Esophagus squamous epithelium (tissue), 5 donors: ENCODE results near the gene TSC22D3. TPM values are rescaled to one million over a fixed set of nuclear protein-coding genes. Genes with fewer than 3 reads are reported as not detected.
"Not testable (repeated sequence)": the region's sequence is repeated elsewhere in the genome, so short reads cannot be mapped to it uniquely, and the experiment has no call there.

Experiments
- DNase-seq: peaks from one replicate; lab custom pipeline; 2025; lab: John Stamatoyannopoulos, UW
- H3K27ac ChIP-seq, 4 donors: fragments of 200-600 bp; sonication (generic); one replicate each; pipeline ENCODE4 v1.5.1; 2016 to 2019; ENCODE audit warnings: mild to moderate bottlenecking in 1 of 4
- H3K27me3 ChIP-seq, 4 donors: fragments of 200-600 bp; sonication (generic); 1 replicate in 3 of 4; 2 replicates in 1 of 4; pipeline versions ENCODE4 v1.5.1 to v1.6.0; 2017 to 2021; ENCODE audit warnings: antibody characterized with exemption in 1 of 4
- H3K36me3 ChIP-seq, 3 donors: fragments of 200-600 bp; sonication (generic); one replicate each; pipeline ENCODE4 v1.5.1; 2016 to 2019
- H3K4me1 ChIP-seq, 3 donors: fragments of 200-600 bp; sonication (generic); one replicate each; pipeline ENCODE4 v1.5.1; 2017 to 2019
- H3K4me3 ChIP-seq, 4 donors: fragments of 200-600 bp; sonication (generic); 1 replicate in 3 of 4; 2 replicates in 1 of 4; pipeline ENCODE4 v1.5.1; 2016 to 2019; ENCODE audit warnings: mild to moderate bottlenecking in 2 of 4, moderate library complexity in 1 of 4
- H3K9me3 ChIP-seq, 3 donors: fragments of 200-600 bp; sonication (generic); one replicate each; pipeline ENCODE4 v1.5.1; 2016 to 2019
- POLR2A ChIP-seq, 4 donors: fragments of 450-650 bp; IDR thresholded peaks; one replicate each; pipeline ENCODE4 v1.6.1; 2017; ENCODE audit warnings: antibody characterized with exemption in 4 of 4, mild to moderate bottlenecking in 4 of 4, moderate library complexity in 3 of 4
- WGBS, 2 donors: methylation state at CpG; one replicate each; pipeline ENCODE4 v1.1.5; 2018; 5-methylcytosine and 5-hydroxymethylcytosine counted together
- intact Hi-C: fragments of 100-400 bp; cut with DNase I; formaldehyde crosslinking; loops from one replicate; pipeline ENCODE4 v1.15.0; 2022
- total RNA-seq, 4 donors: library from RNA; depleted of rRNA; stranded (reverse); fragments of >200 nt; gene quantifications; one replicate each; pipeline ENCODE4 v1.1.0, GENCODE V29; 2016
- TF ChIP-seq, protein P1 (sequence below), 6 experiments: fragments of 450-650 bp in 4 of 6; fragments of 200-600 bp in 2 of 6; sonication (generic) in 2 of 6; IDR thresholded peaks; one replicate each; pipeline ENCODE4 v1.5.1; 2016 to 2019; ENCODE audit warnings: antibody characterized with exemption in 6 of 6, mild to moderate bottlenecking in 4 of 6, moderate library complexity in 4 of 6
- donor health status: DM: yes; HTN: yes; CAD: no.

TSC22D3 gene
- total RNA-seq, 4 donors from 2014 or later = 50.2 to 558 (median 140) TPM

DNA sequence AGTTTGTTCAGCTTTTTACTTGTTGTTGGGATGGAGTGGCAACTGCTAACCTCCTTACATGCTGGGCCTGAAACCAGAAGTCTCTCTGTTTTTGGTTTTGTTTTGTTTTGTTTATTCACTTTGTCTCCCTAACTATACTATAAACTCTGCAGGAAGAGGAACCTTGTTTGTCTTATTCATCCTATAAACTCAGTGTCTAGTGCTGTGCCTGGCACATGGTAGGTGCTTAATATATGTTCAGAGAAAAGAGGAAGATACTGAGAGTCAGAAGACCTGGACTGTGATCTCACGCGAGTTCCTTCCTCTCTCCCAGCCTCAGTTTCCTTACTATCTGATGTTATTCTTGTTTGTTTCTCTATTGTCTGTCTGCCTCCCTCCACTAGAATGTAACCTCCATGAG lies 76.0 kb downstream of the TSC22D3 start:
- Histone ChIP-seq H3K4me3 (no peak overlapping the region), H3K27me3 (no peaks in the 10 kb centered on the region), H3K9me3 (no peaks in the 10 kb centered on the region), H3K4me1 (peaks cover 0 to 34% (median 18%) of the 10 kb centered on the region in 3 donors), H3K36me3 (no peaks in the 10 kb centered on the region), H3K27ac (peak overlapping the region; percentile 54 to 81 (median 79))
- no peak for DNase-seq
- intact Hi-C loops = no loop called here
- TF ChIP-seq POLR2A (IDR thresholded peaks at IDR 0.05) = no peak
- TF ChIP-seq, protein P1, sequence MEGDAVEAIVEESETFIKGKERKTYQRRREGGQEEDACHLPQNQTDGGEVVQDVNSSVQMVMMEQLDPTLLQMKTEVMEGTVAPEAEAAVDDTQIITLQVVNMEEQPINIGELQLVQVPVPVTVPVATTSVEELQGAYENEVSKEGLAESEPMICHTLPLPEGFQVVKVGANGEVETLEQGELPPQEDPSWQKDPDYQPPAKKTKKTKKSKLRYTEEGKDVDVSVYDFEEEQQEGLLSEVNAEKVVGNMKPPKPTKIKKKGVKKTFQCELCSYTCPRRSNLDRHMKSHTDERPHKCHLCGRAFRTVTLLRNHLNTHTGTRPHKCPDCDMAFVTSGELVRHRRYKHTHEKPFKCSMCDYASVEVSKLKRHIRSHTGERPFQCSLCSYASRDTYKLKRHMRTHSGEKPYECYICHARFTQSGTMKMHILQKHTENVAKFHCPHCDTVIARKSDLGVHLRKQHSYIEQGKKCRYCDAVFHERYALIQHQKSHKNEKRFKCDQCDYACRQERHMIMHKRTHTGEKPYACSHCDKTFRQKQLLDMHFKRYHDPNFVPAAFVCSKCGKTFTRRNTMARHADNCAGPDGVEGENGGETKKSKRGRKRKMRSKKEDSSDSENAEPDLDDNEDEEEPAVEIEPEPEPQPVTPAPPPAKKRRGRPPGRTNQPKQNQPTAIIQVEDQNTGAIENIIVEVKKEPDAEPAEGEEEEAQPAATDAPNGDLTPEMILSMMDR (IDR thresholded peaks at IDR 0.05) = no peak
- WGBS, 2 donors = 53 to 79% methylated on average over 2 of the region's 2 CpGs

DNA sequence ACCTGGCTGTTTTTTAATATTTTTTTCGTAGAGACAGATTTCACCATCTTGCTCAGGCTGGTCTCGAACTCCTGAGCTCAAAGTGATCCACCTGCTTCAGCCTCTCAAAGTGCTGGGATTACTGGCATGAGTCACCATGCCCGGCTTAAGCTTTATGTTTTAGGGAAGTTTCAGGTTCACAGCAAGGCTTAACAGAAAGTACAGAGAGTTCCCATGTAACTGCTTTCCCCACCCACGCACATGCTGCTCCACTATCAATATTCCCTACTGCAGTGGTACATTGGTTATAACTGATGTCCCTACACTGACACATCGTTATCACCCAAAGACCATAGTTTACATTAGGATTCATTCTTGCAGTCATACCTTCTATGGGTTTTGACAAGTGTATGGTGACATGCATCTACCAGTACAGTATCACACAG lies 84.6 kb downstream of the TSC22D3 start:
- intact Hi-C loops = no loop called here

DNA sequence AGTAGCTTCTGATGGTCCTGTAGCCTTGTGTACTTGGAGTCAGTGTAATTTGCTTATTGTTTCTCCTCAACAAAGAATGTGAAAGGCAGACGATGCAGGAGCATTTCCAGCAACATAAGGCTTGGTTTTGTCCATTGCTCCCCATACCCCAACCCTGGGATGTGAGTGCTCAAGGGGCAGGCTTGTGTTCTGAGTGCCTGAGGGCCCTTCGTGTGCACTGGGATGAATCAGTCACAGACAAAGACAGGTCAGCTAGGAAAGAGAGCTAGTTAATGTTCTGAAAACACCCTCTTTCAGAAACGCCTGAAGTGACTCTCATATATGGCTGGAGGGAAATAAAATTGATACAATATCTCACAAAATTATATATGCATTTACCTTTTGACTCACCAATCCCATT lies 88.1 kb downstream of the TSC22D3 start:
- H3K27me3 ChIP-seq = no peaks in the 10 kb centered on the region
- TF ChIP-seq, protein P1 (IDR thresholded peaks at IDR 0.05) = no peak
- no peak for TF ChIP-seq POLR2A (IDR thresholded peaks at IDR 0.05)
- 20 to 57% methylated on average over 1 to 3 of the region's 3 CpGs for WGBS, 2 donors
- no peak overlapping the region for H3K4me3 ChIP-seq
- H3K4me1 ChIP-seq = peaks cover 0 to 70% (median 25%) of the 10 kb centered on the region in 3 donors
- no peak for DNase-seq
- no peaks in the 10 kb centered on the region for H3K9me3 ChIP-seq
- intact Hi-C loops = no loop called here
- H3K36me3 ChIP-seq = no peaks in the 10 kb centered on the region
- no peak overlapping the region for H3K27ac ChIP-seq

More for the DNA sequence above, 84.6 kb downstream of the TSC22D3 start:
- Histone ChIP-seq H3K4me3 (no peak overlapping the region), H3K9me3 (no peaks in the 10 kb centered on the region), H3K27ac (peak overlapping the region in 2 of 4 donors; percentile 45 to 62), H3K4me1 (peaks cover 0 to 36% (median 0%) of the 10 kb centered on the region in 3 donors), H3K27me3 (no peaks in the 10 kb centered on the region), H3K36me3 (no peaks in the 10 kb centered on the region)
- no peak for TF ChIP-seq POLR2A (IDR thresholded peaks at IDR 0.05)
- TF ChIP-seq, protein P1 (IDR thresholded peaks at IDR 0.05) = no peak
- 42 to 48% methylated on average over 5 of the region's 5 CpGs for WGBS, 2 donors
- no peak for DNase-seq

DNA sequence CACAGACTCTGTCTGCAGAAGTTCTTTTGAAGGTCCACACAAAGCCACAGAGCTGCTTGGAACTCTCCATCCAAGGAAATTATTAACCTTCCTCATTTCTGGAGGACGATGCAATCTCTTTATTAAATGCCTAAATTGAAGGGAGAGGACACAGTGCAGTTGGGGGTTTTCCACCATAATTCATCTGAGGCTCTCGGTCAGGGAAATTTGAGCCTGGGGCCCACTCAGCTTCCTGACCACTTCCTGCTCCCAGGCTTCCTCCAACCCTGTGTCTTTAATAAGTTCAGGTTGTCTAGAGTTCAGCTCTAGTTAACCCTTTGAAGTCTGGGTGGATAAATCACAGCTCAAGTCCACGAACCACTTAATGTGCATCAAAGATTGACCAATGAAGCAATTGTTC lies 88.8 kb downstream of the TSC22D3 start:
- DNase-seq = no peak
- peak overlapping the region in 1 of 4 donors; percentile 87 for H3K27ac ChIP-seq
- 28 to 55% methylated on average over 3 of the region's 3 CpGs for WGBS, 2 donors
- H3K9me3 ChIP-seq = no peaks in the 10 kb centered on the region
- no peaks in the 10 kb centered on the region for H3K27me3 ChIP-seq
- peaks cover 0 to 77% (median 26%) of the 10 kb centered on the region in 3 donors for H3K4me1 ChIP-seq
- intact Hi-C loops = no loop called here
- TF ChIP-seq, protein P1 (IDR thresholded peaks at IDR 0.05) = no peak
- TF ChIP-seq POLR2A (IDR thresholded peaks at IDR 0.05) = no peak
- no peaks in the 10 kb centered on the region for H3K36me3 ChIP-seq
- no peak overlapping the region for H3K4me3 ChIP-seq

DNA sequence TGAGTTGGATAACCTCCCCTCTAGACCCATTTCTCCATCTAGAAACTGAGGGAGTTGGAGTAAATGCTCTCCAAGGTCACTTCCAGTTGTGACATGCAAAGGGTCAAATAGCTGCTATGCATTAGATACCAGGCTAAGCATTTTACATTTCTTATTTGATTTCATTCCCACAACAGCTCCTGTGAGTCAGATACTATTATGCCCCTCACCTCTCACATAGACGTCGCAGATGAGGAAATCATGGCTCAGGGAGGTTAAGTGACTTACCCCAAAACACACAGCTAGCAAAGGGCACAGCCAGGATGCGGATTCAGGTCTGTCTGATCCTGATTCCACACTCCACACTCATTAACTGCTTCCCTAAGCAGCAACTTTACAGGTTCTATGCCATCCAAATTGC lies 89.6 kb downstream of the TSC22D3 start:
- peaks cover 0 to 77% (median 26%) of the 10 kb centered on the region in 3 donors for H3K4me1 ChIP-seq
- no peak for DNase-seq

DNA sequence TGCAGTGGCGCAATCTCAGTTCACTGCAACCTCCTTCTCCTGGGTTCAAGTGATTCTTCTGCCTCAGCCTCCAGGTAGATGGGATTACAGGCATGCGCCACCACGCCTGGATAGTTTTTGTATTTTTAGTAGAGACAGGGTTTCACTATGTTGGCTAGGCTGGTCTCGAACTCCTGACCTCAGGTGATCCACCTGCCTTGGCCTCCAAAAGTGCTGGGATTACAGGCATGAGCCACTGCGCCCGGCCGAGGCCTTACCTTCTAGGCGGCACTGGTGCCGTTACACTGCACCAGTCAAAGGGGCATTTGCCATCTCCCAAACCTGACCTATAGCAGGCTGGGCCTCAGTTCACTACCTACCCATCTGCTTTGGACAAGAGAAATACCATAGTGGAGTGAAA lies 90.0 kb downstream of the TSC22D3 start:
- H3K36me3 ChIP-seq, H3K4me3 ChIP-seq, H3K9me3 ChIP-seq, DNase-seq, H3K27me3 ChIP-seq, intact Hi-C loops: not testable (repeated sequence)
- 67 to 85% methylated on average over 4 to 9 of the region's 9 CpGs for WGBS, 2 donors
- Histone ChIP-seq H3K27ac (peak overlapping the region; percentile 69 to 87 (median 82)), H3K4me1 (peaks cover 0 to 74% (median 26%) of the 10 kb centered on the region in 3 donors)

More for the DNA sequence above, 89.6 kb downstream of the TSC22D3 start:
- H3K27me3 ChIP-seq = no peaks in the 10 kb centered on the region
- peak overlapping the region; percentile 69 to 87 (median 82) for H3K27ac ChIP-seq
- H3K9me3 ChIP-seq = no peaks in the 10 kb centered on the region
- TF ChIP-seq, protein P1 (IDR thresholded peaks at IDR 0.05) = no peak
- TF ChIP-seq POLR2A (IDR thresholded peaks at IDR 0.05) = no peak
- no peaks in the 10 kb centered on the region for H3K36me3 ChIP-seq
- no peak overlapping the region for H3K4me3 ChIP-seq
- WGBS, 2 donors = 70 to 71% methylated on average over 2 to 3 of the region's 3 CpGs
- intact Hi-C loops = no loop called here
